Neural cell (in vitro differentiated cells): ENCODE results near the gene LEF1. TPM values are rescaled to one million over a fixed set of nuclear protein-coding genes. Genes with fewer than 3 reads are reported as not detected.

ENCODE experiments used
- H2AFZ ChIP-seq: fragments of 200-600, 300-800 bp; sonication (generic), shearing (Covaris generic); 2 replicates; pipeline ENCODE4 v1.6.0; 2014; ENCODE audit warnings: low read depth, mild to moderate bottlenecking, antibody characterized with exemption, low read length, moderate library complexity
- H3F3A ChIP-seq: fragments of 200-600 bp; shearing (Covaris generic); 2 replicates; pipeline ENCODE4 v1.6.1; 2016; ENCODE audit warnings: mild to moderate bottlenecking, moderate library complexity, mixed read lengths, antibody characterized with exemption, low read length; ENCODE audit not compliant: insufficient read depth, poor library complexity, severe bottlenecking
- H3K27ac ChIP-seq: fragments of 200-600, 300-800 bp; sonication (generic), shearing (Covaris generic); 2 replicates; pipeline ENCODE4 v1.5.1; 2014; ENCODE audit warnings: mild to moderate bottlenecking, low read length, moderate library complexity
- H3K27me3 ChIP-seq: fragments of 300-800, 200-600 bp; sonication (generic), shearing (Covaris generic); 2 replicates; pipeline ENCODE4 v1.6.0; 2014; ENCODE audit warnings: mild to moderate bottlenecking, low read depth, low read length, moderate library complexity; ENCODE audit not compliant: insufficient read depth
- H3K36me3 ChIP-seq: fragments of 300-800, 200-600 bp; sonication (generic), shearing (Covaris generic); 2 replicates; pipeline ENCODE4 v1.5.1; 2014; ENCODE audit warnings: mild to moderate bottlenecking, antibody characterized with exemption, low read length, moderate library complexity; ENCODE audit not compliant: insufficient read depth
- H3K4me2 ChIP-seq: fragments of 300-800, 200-600 bp; sonication (generic), shearing (Covaris generic); 2 replicates; pipeline ENCODE4 v1.6.0; 2014; ENCODE audit warnings: mild to moderate bottlenecking, low read length
- H3K4me3 ChIP-seq: fragments of 300-800, 200-600 bp; sonication (generic), shearing (Covaris generic); 2 replicates; pipeline ENCODE4 v1.5.1; 2014; ENCODE audit warnings: mild to moderate bottlenecking, low read length, moderate library complexity
- H3K79me2 ChIP-seq: fragments of 200-600 bp; shearing (Covaris generic); replicated peaks from 2 replicates; pipeline ENCODE4 v1.6.0; 2014; ENCODE audit warnings: mild to moderate bottlenecking, low read length, moderate library complexity; ENCODE audit not compliant: insufficient read depth
- H3K9ac ChIP-seq: fragments of 300-800, 200-600 bp; sonication (generic), shearing (Covaris generic); 2 replicates; pipeline ENCODE4 v1.6.1; 2016; ENCODE audit warnings: mild to moderate bottlenecking, low read length, mixed read lengths
- H3K9me2 ChIP-seq: fragments of 200-600 bp; shearing (Covaris generic); 2 replicates; pipeline ENCODE4 v1.6.1; 2016; ENCODE audit warnings: mild to moderate bottlenecking, low read length, mixed read lengths; ENCODE audit not compliant: insufficient read depth
- H3K9me3 ChIP-seq: fragments of 200-600, 300-800 bp; sonication (generic), shearing (Covaris generic); 2 replicates; pipeline ENCODE4 v1.6.1; 2016; ENCODE audit warnings: mild to moderate bottlenecking, mixed run types, low read length, moderate library complexity, mixed read lengths
- H4K20me1 ChIP-seq: fragments of 200-600 bp; shearing (Covaris generic); 2 replicates; pipeline ENCODE4 v1.6.1; 2016; ENCODE audit warnings: mild to moderate bottlenecking, mixed run types; ENCODE audit not compliant: insufficient read depth
- CTCF ChIP-seq: fragments of 450-650 bp; IDR thresholded peaks from 2 replicates; pipeline ENCODE4 v1.5.1; 2014; ENCODE audit warnings: antibody characterized with exemption, mild to moderate bottlenecking, moderate library complexity; ENCODE audit not compliant: poor library complexity, severe bottlenecking
- EP300 ChIP-seq: fragments of 450-650 bp; conservative IDR thresholded peaks from 2 replicates; pipeline ENCODE4 v1.6.1; 2014; ENCODE audit warnings: antibody characterized with exemption, mild to moderate bottlenecking, moderate library complexity; ENCODE audit not compliant: poor library complexity, severe bottlenecking
- EZH2 ChIP-seq: fragments of 200-600, 300-800 bp; shearing (Covaris generic), sonication (generic); IDR thresholded peaks from 2 replicates; pipeline ENCODE4 v1.6.1; 2014; ENCODE audit warnings: antibody characterized with exemption, low read length, borderline replicate concordance, mild to moderate bottlenecking; ENCODE audit not compliant: insufficient read depth, poor library complexity, severe bottlenecking
- MXI1 ChIP-seq: fragments of 450-650 bp; conservative IDR thresholded peaks from 2 replicates; pipeline ENCODE4 v1.6.1; 2014; ENCODE audit warnings: antibody characterized with exemption, mild to moderate bottlenecking; ENCODE audit not compliant: poor library complexity, severe bottlenecking
- POLR2AphosphoS5 ChIP-seq: IDR thresholded peaks from 2 replicates; pipeline ENCODE4 v1.6.1; 2012
- RAD21 ChIP-seq: fragments of 450-650 bp; conservative IDR thresholded peaks from 2 replicates; pipeline ENCODE4 v1.6.1; 2014; ENCODE audit warnings: antibody characterized with exemption, mild to moderate bottlenecking, moderate library complexity
- REST ChIP-seq: IDR thresholded peaks from 2 replicates; pipeline ENCODE4 v1.6.1; 2012; ENCODE audit warnings: borderline replicate concordance
- SMC3 ChIP-seq: fragments of 450-650 bp; conservative IDR thresholded peaks from 2 replicates; pipeline ENCODE4 v1.6.1; 2014; ENCODE audit warnings: antibody characterized with exemption, mild to moderate bottlenecking, moderate library complexity; ENCODE audit not compliant: poor library complexity
- TAF1 ChIP-seq: IDR thresholded peaks from 2 replicates; pipeline ENCODE4 v1.6.1; 2012; ENCODE audit warnings: low read depth
- polyA plus RNA-seq: library from polyadenylated mRNA; depleted of rRNA; stranded (reverse); fragments of >200 nt; gene quantifications from 2 replicates; pipeline ENCODE4 v1.2.3, GENCODE V29; 2014

LEF1 gene
- polyA plus RNA-seq, 1 donor from 2014 or later: 0.78 TPM

GRCh38 chr4:108117418-108118182 is 51.1 kb downstream of the LEF1 start:
- Histone ChIP-seq H3K27me3 (no peaks in the 10 kb centered on the region), H3F3A (no peaks in the 10 kb centered on the region), H3K27ac (no peak overlapping the region), H3K79me2 (no peaks in the 10 kb centered on the region), H2AFZ (no peak overlapping the region), H3K4me2 (no peak overlapping the region), H3K9ac (no peak overlapping the region), H3K36me3 (no peaks in the 10 kb centered on the region), H3K9me3 (no peaks in the 10 kb centered on the region), H3K4me3 (no peak overlapping the region), H4K20me1 (no peaks in the 10 kb centered on the region), H3K9me2 (no peaks in the 10 kb centered on the region)
- TF ChIP-seq SMC3: no peak
- no peak for TF ChIP-seq RAD21
- no peak for TF ChIP-seq REST
- TF ChIP-seq EP300: no peak
- TF ChIP-seq POLR2AphosphoS5: no peak
- no peak for TF ChIP-seq CTCF

GRCh38 chr4:108116423-108117168 is 52.1 kb downstream of the LEF1 start:
- TF ChIP-seq MXI1: no peak
- TF ChIP-seq CTCF: no peak
- TF ChIP-seq REST: no peak
- no peak for TF ChIP-seq TAF1
- no peak for TF ChIP-seq RAD21
- no peak for TF ChIP-seq EP300
- no peak for TF ChIP-seq POLR2AphosphoS5
- TF ChIP-seq SMC3: no peak
- TF ChIP-seq EZH2: no peak
- Histone ChIP-seq H3K27me3 (no peaks in the 10 kb centered on the region), H3K36me3 (no peaks in the 10 kb centered on the region), H3K9me2 (no peaks in the 10 kb centered on the region), H3K4me2 (no peak overlapping the region), H3K9me3 (no peaks in the 10 kb centered on the region), H3K79me2 (no peaks in the 10 kb centered on the region), H3K9ac (no peak overlapping the region), H3K4me3 (no peak overlapping the region), H3F3A (no peaks in the 10 kb centered on the region), H4K20me1 (no peaks in the 10 kb centered on the region), H2AFZ (no peak overlapping the region), H3K27ac (no peak overlapping the region)
